ENCODE measurements around the gene PLCG2. TPM values are rescaled to one million over a fixed set of nuclear protein-coding genes. Genes with fewer than 3 reads are reported as not detected.
"Not testable (repeated sequence)": the region's sequence is repeated elsewhere in the genome, so short reads cannot be mapped to it uniquely, and the experiment has no call there.

Gene PLCG2
- total RNA-seq, 2 donors from 2014 or later = 14.1 to 16.0 TPM

DNA sequence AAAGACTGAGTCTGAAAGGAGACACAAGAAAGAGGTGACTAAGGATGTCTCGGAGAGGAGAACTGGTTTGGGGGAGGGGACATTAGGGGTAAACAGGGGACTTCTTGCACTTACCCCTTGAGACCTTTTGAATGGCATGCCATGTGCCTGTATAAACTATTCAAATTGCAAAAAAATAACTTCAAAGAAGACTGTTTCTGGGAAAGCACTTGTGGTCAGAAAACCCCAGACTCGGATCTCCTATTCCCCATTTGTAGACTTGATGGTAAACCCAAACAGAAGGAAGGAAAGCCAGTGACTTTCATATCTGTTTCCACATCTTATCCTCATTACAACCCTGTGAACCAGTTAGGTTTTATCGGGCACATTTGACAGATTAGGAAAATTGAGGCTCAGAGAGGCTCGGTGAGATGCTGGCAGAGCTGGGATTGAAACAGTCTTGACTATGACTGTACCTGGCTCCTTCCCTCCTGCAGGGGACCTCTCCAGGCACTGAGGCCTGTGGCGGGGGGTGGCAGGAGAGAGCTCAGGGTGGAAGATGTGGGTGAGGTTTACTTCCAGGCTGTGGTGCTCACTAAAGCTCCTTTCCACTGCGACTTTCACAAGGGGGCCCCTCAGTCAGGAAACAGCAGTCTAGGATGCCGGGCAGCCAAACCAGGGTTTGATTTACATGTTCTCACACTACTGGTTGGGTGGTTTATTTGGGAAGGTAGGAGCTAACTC, 30.5 kb upstream of the PLCG2 start:
- no peak for DNase-seq
- intact Hi-C loops (cut with DNase I) = no loop called here
- no peak for ATAC-seq

DNA sequence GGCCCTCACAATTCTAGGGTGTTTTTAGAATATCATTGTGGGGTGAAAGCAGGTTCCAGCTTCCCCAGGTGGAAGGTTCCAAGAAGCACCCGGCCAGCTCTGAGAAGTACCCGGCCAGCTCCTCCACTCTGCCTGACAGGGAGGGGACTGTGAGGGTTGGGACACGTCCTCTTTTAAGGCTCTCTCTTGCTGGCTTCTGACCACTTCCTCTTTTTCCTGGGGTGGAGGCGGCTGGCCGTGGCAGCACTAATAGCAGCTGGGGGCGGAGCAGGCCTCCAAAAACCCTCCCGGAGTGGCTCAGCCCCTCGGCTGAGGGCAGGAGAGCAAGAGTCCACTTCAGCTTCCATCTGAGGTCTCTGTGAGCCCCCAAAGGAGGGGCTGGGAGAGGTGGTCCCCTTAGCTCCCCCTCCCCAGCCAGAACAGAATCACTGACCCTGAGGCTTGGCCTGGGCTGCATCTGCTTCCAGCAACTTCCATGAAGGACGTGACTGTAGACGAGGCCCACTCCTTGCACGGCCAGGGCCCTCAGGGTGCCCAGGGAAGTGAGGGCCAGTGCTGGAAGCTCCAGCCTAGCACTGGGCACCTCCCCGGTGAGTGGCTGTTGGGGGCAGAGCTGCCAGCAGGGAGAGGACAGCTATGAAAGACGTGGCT, 26.7 kb upstream of the PLCG2 start:
- intact Hi-C loops (cut with DNase I) = no loop called here
- DNase-seq = peak; percentile 70
- peak; percentile 79 to 87 for ATAC-seq

DNA sequence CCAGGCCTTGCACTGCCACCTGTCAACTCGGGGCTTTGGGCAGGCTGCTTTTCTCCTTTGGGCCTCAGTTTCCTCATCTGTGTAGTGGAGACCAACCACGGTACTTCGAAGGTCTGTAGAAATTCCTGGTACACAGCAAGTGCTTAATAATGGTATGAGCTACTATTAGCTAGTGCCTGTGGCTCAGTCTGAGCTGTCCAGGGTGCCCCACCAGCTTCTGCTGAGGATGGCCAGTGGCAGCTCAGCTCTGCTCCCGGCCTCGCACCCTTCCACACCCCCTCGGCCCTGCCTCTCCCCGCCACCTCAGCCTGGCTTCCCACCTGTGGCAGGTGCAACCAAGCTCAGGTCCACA, 26.2 kb upstream of the PLCG2 start:
- intact Hi-C loops (cut with DNase I) = no loop called here
- peak in 1 of 2 donors; percentile 6 for ATAC-seq

DNA sequence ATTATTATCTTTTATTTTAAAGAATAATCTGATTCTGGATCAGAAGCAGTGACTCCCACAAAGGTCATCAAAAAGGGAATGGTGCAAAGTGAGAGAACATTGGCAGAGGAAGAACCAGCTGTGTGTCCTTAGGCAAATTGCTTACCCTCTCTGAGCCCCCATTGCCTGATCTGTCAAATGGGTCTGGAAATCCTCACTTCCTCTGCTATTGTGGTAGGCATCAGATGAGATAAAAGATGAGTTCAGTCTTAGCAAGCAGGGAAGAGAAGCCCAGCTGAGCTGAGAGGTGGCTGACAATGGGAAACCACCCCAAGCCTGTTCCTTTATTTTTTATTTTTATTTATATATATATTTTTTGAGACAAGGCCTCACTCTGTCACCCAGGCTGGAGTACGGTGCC, 24.2 kb upstream of the PLCG2 start:
- ATAC-seq (no peak), DNase-seq (no peak)

More for the DNA sequence above, 26.2 kb upstream of the PLCG2 start:
- DNase-seq = no peak

DNA sequence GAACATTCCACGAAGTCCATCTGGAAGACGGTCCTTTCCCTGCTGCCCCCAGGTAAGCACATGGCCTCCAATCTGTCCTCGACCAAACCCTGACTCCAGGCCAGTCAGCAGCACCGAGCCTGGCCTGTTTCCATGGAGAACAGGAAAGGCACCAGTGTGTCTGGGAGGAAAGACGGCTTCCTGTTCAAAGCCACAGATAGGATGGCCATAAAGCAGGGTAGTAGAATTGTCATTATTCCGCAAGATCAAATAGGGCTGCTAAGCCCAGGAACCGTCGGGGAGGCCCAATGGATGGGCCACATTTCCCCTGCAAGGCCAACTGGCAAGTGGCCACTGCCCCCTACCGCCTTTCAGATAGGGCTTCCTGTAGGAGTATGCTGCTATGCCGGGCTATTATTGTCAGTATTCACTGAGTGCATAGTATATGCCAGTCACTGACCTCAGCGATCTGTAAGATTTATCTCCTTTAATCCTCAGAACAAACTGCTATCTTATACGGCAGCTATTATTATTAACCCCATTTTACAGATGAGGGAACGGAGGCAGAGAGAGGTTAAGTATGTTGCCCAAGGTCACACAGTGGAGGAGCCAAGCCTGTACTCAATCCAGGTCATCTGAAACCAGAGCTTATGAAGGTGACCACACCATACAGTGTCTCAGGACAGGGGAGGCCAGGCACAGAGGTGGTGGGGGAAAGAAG, 23.0 kb upstream of the PLCG2 start:
- peak; percentile 44 for DNase-seq
- intact Hi-C loops (cut with DNase I) = no loop called here
- peak; percentile 50 to 57 for ATAC-seq

More for the DNA sequence above, 24.2 kb upstream of the PLCG2 start:
- intact Hi-C loops (cut with DNase I) = no loop called here

DNA sequence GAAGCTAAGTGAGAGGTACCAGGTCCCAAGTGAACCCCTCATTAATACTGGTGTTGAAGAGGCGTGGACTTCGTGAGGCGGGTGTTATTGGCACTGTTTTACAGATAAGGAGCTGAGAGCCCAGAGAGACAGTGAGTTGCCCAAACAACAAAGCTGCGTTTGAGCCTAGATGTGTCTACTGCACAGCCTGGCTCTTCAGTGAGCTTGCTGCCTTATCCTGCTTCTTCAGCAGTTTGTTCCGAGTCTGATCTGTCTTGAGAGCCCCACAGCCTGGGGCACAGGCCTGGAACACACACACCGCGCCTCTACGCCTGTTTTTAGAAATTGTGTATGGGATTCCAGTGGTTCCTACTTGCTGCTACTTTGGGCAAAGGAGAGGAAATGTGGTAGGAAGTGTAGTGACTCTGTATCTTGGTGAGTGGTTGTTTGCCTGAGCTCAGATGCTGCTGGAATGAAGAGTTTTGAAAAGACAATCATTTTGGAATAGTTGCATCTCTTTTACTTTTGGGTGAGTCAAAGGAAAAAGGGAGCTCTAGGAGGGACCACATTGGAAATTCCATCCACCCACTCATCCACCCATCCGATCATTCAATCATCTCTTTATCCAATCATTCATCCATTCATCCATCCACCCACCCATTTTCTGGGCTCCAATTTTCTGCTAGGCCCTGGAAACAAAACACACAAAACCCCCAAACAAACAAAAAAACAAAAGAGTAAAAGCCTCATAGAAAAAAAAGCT, 22.3 kb upstream of the PLCG2 start:
- ATAC-seq (no peak), DNase-seq (no peak)
- intact Hi-C loops (cut with DNase I) = no loop called here

DNA sequence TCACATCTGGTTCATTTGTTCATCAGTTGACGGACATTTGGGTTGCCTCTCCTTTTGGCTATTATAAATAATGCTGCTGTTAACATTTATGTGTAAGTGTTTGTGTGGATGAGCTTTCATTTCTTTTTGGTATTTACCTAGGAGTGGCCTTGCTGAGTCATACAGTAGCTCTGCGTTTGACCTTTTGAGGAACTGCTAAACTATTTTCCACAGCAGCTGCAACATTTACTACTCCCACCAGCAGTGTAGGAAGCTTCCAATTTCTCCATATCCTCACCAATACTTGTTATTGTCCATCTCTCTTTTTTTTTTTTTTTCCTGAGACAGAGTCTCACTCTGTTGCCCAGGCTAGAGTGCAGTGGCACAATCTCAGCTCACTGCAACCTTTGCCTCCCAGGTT, 20.7 kb upstream of the PLCG2 start:
- intact Hi-C loops (cut with DNase I) = no loop called here
- DNase-seq = no peak
- ATAC-seq = no peak

DNA sequence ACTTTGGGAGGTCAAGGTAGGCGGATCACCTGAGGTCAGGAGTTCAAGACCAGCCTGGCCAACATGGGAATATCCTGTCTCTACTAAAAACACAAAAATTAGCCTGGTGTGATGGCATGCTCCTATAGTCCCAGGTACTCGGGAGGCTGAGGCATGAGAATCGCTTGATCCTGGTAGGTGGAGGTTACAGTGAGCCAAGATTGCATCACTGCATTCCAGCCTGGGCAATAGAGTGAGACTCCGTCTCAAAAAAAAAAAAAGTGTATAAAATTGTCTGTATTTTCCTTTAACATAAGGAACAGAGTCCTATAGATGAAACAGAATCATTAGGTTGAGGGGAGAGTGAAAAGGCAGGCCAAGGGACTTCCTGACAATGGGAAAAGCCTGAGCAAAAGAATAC, 16.8 kb upstream of the PLCG2 start:
- DNase-seq; ATAC-seq; intact Hi-C loops (cut with DNase I): not testable (repeated sequence)

DNA sequence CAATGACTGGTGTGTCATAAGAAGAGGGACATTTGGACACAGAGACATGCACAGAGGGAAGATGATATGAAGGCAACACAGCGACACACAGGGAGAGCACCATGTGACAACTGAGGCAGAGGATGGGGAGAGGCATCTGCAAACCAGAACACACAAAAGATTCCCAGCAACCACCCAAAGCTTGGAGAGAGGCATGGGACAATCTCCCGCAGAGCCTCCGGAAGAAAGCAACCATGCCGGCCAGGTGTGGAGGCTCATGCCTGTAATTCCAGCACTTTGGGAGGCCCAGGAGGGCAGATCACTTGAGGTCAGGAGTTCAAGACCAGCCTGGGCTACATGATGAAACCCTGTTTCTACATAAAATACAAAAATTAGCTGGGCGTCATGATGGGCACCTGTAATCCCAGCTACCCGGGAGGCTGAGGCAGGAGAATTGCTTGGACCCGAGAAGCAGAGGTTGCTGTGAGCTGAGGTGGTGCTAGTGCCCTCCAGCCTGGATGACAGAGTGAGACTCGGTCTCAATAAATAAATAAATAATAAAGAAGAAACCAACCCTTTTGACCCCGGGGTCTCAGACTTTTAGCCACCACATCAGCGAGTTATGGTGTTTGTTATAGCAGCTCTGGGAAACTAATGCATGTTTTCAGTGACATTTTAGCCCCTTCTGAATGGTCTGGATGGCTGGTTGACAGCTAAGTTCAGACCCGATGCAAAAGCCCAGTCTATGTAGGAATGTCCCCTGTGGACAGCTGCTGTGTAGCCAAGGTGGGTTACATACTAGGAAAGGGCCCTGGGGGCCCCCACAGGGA, 13.8 kb upstream of the PLCG2 start:
- intact Hi-C loops (cut with DNase I) = no loop called here
- DNase-seq = no peak
- ATAC-seq = no peak

DNA sequence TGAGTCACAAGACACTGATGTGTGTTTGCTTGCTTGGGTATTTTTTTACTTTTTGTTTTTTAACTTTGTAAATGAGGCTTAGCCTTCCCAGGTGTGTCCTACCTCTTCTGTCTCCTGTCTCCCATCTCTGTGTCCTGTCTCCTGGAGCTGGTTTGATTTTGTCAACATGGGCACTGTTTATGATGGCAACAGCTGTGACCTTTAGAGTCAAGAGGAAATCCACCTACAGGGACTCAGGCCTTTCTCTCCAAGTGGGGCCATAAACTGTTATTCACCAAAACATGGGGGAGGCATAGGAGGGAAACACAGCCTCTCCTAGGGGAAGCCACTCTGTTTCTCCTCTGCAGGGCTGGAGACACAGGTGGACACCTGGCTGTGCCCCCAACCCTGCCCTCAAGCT, 13.1 kb upstream of the PLCG2 start:
- intact Hi-C loops (cut with DNase I) = no loop called here
- ATAC-seq (no peak), DNase-seq (no peak)

DNA sequence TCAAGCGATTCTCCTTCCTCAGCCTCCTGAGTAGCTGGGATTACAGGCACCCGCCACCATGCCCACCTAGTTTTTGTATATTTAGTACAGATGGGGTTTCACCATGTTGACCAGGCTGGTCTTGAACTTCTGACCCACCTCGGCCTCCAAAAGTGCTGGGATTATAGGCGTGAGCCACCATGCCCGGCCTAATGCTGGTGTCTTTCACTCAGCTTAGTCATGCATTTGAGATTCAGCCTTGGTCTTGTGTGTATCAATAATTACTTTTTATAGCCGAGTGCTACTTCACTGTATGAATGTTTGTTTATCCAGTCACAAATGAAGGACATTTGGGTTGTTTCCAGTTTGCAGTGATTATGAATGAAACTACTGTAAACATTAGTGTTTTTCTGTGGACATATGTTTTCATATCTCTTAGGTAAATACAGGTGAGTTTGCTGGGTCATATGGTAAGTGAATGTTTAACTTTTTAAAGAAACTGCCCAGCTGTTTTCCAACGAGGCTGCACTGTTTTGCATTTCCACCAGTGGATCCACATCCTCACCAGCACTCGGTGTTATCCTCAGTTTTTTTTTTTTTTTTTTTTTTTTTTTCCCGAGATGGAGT, 11.0 kb upstream of the PLCG2 start:
- ATAC-seq (no peak), DNase-seq (no peak)
- intact Hi-C loops (cut with DNase I) = no loop called here

DNA sequence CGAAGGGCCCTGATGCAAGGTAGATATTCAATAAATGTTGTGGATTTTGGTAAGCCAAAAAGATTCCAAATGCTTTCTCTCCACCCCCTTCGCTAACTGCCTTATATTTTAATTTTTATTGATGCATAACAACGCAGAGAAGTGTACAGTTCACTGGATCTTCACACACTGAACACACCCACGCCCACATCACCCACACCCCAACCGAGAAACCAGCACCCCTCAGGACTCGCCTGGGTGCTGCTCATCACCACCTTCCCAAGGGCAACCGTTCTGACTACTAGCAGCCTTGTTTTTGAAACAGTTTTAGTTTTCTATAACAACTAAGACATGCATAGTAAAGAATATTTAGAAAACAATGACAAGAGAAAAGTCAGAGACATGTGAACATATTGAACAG, 9.1 kb upstream of the PLCG2 start:
- DNase-seq (no peak), ATAC-seq (no peak)
- intact Hi-C loops (cut with DNase I) = no loop called here

DNA sequence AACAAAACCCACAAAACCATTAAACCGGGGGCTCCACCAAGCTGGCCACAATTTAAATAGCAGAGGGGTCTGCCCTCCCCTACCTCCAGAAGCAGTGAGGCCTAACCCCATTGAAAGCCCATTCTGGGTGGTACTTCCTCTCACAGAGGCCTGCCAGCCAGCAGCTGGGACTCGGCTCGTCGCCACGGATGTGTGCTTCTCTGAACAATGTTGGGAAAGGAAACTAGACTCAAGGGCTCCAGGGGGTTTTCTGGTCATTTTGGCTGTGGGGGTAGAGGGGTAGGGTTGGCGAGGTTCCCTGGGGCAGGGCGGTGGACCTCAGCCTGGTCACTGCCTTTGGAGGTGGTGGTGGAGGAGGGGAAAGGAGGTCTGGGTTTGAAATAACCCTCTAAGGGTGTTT, 4.7 kb upstream of the PLCG2 start:
- ATAC-seq (no peak), DNase-seq (peak; percentile 49)
- intact Hi-C loops (cut with DNase I) = no loop called here

DNA sequence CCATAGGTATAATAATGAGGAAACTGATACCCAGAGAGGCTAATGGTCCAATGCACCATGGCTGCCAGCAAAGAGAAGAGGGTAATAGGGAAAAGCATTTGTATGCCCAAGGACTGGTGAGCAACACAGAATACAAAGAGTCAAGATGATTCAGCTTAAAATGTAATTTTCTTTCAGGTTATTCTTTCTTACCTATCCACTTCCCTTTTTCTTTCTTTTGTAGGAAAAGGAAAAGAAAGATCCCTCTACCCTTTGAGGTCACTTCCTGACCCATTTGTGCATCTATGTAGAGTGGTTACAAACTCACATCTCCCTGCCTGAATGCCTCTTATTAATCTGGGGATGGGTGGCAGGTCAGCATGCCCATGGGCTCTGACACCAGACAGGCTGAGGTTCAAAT, 3.5 kb upstream of the PLCG2 start:
- intact Hi-C loops (cut with DNase I) = no loop called here
- ATAC-seq = no peak
- DNase-seq = no peak

DNA sequence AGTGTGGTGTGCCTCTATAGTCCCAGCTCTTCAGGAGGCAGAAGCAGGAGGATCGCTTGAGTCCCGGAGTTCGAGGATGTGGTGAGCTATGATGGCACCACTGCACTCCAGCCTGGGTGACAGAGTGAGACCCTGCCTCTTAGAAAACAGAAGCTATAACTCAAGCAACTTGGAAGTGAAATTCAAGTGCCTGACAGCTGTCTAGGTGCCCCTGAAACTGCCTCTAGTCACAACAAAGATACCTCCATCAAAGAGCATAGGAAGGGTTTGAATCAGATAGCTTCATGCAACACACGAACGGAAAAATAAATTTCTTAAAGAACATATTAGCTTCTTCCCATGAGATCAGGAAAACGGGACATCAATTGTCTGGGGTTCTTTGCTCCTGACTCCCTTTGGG, 860 bp upstream of the PLCG2 start:
- intact Hi-C loops (cut with DNase I) = no loop called here
- no peak for DNase-seq

DNA sequence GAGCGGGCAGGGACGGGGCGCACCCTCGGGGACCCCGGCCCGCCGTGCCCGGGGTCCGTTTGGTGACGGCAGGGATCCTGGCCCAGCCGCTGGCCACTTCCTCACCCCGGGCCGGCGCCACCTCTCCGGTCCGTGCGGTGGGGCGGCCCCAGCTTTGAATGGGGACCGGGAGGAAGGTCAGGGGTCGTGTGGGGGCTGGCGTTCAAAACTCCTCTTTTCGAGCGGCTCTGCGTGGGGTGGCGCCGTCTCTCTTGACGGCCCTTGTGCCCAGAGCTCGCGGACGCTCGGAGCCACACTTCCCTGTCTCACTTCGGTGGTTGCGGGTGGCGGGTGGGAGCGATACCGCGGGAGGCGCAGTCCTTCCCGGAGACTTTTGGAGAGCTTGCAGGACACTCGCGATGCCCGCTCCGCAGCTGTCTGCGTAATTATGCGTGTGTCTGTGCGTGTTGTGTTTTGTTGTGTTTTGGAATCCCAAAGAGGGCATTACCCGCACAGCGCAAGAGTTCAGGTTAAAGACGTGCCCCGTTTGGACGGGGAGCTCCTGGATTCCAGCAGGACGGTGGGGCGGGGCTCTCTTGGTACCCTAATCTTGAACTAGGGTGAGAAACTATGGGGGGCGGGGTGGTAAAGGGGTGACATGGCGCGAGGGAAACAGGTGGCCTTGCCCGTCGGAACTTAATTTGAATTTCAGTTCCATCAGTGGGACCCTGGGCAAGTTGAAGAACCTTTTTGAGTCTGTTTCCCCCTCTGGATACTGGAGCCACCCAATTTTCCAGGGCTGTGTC, 637 bp downstream of the PLCG2 start:
- intact Hi-C loops (cut with DNase I) = no loop called here
- ATAC-seq = peak; percentile 54 to 64
- DNase-seq = peak; percentile 33

More for the DNA sequence above, 860 bp upstream of the PLCG2 start:
- ATAC-seq = no peak

DNA sequence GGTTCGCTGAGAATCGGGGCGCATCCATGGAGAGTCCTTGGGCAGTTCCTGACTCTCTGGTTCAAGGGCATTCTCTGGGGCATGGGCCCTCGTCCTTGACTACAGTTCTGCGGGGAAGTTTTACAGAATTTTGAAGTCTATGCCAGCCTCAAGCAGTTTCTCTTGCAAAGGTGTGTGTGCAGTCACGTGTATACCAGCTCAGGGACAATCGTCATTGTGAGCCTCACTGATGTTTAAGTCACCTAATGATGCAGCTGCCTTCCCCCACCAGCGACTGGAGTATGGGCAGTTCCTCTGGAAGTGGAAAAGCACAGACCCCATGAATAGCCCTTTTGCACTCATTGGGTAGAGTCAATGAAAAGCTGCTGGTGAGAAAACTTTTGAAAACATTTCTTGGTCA, 1.3 kb downstream of the PLCG2 start:
- DNase-seq (no peak), ATAC-seq (no peak)
- intact Hi-C loops (cut with DNase I) = no loop called here

DNA sequence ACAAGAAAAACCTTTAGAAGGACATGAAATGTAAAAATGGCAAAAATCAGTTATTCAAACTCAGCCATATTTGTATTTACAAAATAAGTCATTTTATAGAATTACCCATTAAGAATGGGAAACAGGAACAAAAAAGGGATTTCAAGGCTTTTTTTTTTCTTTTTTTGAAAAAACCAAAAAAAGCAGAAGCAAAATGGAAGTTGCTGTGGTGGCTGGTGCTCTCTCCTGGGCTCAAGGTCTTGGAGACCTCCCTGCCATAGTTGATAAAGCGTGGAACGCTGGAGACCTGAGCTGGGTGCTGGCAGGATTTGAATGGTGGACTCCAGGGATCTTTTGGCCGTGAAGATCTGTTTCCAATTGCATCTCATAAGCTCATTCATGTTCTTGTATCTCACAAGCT, 3.1 kb downstream of the PLCG2 start:
- ATAC-seq (no peak), DNase-seq (no peak)
- intact Hi-C loops (cut with DNase I) = no loop called here

Measured in left cardiac atrium (tissue), 4 donors.